Measurements from ENCODE around the gene BBC3.

BBC3 gene

DNA sequence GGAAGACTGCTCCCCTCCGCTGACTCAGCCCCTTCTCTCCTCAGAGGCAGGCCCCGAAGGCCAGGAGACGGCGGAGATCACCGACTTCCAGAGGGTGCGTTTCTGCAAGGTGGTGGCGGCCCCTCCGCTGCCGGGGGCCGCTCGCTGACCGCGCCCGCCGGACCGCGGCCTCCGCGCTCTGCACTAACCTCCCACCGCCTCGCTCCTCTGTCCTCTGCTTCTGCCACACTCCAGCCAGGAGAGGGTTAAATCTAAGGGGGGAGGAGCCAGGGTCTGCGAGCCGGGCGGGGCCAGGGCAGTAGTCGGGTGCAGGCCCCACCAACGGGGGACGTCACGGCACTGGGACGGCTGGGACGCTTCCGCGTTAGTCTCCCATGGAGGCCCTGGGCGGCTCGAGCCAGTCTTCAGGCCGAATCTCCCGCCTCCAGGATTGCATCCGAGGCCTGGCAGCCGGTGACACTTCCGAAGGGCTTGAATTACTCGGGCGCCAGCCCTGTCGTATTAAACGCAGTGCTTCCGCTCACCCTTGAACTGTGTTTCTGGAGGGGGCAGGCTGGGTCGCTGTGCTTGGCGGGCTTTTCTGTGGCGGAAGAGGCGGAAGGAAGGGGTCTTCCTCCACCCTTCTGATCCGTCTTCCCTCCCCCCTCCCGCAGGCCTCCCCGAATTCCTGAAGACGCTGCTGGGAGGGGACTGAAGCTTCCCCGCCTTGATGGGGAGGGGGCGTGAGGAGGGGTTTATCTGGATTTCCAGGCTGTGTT, 42.5 kb upstream of the BBC3 start:
- TF ChIP-seq, protein P1, sequence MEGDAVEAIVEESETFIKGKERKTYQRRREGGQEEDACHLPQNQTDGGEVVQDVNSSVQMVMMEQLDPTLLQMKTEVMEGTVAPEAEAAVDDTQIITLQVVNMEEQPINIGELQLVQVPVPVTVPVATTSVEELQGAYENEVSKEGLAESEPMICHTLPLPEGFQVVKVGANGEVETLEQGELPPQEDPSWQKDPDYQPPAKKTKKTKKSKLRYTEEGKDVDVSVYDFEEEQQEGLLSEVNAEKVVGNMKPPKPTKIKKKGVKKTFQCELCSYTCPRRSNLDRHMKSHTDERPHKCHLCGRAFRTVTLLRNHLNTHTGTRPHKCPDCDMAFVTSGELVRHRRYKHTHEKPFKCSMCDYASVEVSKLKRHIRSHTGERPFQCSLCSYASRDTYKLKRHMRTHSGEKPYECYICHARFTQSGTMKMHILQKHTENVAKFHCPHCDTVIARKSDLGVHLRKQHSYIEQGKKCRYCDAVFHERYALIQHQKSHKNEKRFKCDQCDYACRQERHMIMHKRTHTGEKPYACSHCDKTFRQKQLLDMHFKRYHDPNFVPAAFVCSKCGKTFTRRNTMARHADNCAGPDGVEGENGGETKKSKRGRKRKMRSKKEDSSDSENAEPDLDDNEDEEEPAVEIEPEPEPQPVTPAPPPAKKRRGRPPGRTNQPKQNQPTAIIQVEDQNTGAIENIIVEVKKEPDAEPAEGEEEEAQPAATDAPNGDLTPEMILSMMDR (conservative IDR thresholded peaks at IDR 0.05; ENCODE audit: control insufficient read depth, insufficient read depth, low read depth, low read length): no peak
- H3K4me3 ChIP-seq (ENCODE audit: control insufficient read depth, low read depth, low read length): peak overlapping the region; percentile 71
- DNase-seq (ENCODE audit: low read depth): peak; percentile 92

DNA sequence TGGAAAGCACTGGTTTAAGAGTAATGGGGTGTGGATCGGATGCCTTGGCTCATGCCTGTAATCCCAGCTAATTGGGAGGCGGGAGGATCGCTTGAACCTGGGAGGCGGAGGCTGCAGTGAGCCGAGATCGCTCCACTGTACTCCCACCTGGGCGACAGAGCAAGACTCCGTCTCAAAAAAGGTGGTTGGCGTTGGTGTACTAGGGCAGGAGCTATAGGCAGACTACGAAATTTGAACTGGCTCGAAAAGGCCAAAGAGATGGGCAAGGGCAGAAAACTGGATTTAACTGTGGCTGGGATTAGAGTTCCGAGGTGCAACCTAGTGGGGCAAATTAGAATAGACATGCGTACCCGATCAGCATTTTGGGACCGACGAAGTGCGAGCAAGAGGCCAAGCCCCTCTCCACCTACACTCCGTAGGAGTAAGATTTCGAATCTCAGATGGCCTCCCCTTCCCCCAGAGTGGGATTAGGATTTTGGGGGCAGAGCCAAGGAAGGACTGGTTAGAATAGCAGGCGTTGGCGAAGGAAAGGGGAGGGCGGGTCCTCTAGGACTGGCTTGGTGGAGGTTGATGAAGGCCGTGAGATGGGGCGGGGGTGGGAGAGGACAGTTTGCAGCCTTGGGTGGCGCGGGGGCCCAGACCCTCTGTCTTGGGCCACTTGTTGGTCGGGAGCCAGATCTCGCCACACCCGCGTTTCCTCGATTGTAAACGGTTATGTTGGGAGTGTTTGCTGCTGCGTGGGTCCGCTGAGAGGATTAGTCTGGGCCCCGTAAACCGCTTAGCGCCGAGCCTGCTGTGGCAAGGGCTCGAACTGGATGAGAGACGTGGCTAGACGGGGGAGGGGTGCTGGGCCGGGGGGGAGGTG, 41.7 kb upstream of the BBC3 start:
- peak; percentile 25 for DNase-seq (ENCODE audit: low read depth)
- H3K4me3 ChIP-seq (ENCODE audit: control insufficient read depth, low read depth, low read length): peak overlapping the region; percentile 71
- TF ChIP-seq, protein P1 (conservative IDR thresholded peaks at IDR 0.05; ENCODE audit: control insufficient read depth, insufficient read depth, low read depth, low read length): no peak

DNA sequence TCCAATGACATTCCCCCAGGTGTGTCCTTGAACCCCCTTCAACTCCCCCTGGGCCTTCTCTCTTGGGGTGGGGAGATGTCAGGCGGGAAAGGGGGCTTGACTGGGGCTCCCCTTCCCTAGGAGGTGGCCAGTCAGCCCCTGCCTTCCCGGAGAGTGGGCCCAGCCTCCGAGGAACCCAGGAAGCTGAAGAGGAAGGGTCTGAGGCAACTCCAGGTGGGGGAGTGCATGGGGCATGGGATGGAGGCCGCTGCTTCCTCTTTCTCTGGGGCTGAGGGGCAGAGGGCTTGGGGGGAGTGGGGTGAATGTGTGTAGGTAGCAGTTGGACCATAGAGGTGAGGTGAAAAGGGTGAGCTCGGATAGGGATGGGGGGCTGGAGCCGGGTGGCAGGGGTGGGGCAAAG, 41.0 kb upstream of the BBC3 start:
- H3K4me3 ChIP-seq (ENCODE audit: control insufficient read depth, low read depth, low read length): no peak overlapping the region
- TF ChIP-seq, protein P1 (conservative IDR thresholded peaks at IDR 0.05; ENCODE audit: control insufficient read depth, insufficient read depth, low read depth, low read length): no peak
- no peak for DNase-seq (ENCODE audit: low read depth)

DNA sequence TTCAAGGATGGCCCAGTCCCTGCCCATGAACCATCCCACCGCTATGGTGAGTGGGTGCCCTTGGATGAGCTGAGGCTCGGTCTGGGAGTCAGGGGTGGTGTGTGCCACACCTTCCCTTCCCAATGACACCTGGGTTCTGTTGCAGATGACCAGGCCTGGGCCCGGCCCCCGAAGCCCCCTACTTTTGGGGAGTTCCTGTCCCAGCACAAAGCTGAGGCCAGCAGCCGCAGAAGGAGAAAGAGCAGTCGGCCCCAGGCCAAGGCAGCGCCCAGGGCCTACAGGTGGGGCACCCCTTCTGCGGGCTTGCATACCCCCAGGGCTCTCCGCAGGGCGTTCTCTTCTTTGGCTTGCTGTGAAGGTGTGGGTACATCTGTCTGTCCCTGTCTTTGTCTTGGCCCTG, 39.4 kb upstream of the BBC3 start:
- no peak for DNase-seq (ENCODE audit: low read depth)
- H3K4me3 ChIP-seq (ENCODE audit: control insufficient read depth, low read depth, low read length): no peak overlapping the region
- TF ChIP-seq, protein P1 (conservative IDR thresholded peaks at IDR 0.05; ENCODE audit: control insufficient read depth, insufficient read depth, low read depth, low read length): no peak

DNA sequence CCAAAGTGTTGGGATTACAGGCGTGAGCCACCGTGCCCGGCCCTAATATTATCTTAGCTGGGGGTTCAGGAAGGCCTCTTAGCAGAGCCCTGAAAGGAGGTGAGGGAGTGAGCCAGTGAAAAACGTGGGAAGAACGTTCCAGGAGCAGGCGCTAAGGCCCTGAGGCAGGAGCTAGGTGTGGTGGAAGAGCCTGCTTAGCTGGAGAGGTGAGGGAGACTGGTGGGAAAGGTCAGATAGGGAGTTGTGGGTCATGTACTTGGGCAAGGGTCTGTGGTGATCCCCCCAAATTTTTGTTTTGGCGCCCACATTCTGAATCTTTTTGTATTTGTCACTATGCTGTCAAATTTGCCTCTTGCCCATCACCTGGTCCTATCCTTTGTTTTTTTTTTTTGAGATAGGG, 38.6 kb upstream of the BBC3 start:
- TF ChIP-seq, protein P1 (conservative IDR thresholded peaks at IDR 0.05; ENCODE audit: control insufficient read depth, insufficient read depth, low read depth, low read length): no peak

DNA sequence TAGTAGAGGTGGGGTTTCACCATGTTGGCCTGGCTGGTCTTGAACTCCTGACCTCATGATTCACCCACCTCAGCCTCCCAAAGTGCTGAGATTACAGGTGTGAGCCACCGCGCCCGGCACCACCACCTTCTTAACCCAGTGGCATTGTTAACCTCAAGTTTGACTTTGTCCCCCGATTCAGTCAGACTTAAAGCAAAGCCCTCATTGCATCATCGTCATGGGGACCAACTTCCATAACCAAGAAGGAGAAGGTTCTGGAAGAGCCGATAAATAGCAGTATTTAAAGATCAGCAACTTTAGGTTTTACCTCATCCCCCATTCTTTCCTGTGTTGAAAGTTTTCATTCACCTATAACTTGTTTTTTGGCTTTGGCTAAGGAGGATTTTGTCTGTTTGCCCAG, 37.0 kb upstream of the BBC3 start:
- no peak for DNase-seq (ENCODE audit: low read depth)
- H3K4me3 ChIP-seq (ENCODE audit: control insufficient read depth, low read depth, low read length): no peak overlapping the region
- TF ChIP-seq, protein P1 (conservative IDR thresholded peaks at IDR 0.05; ENCODE audit: control insufficient read depth, insufficient read depth, low read depth, low read length): no peak

More for the DNA sequence above, 38.6 kb upstream of the BBC3 start:
- H3K4me3 ChIP-seq (ENCODE audit: control insufficient read depth, low read depth, low read length): no peak overlapping the region
- DNase-seq (ENCODE audit: low read depth): no peak

All from fibroblast of mammary gland (primary cell).